NCI-H2227 (cell line): ENCODE data around the gene ZNF609.
"Not testable (repeated sequence)": the region's sequence is repeated elsewhere in the genome, so short reads cannot be mapped to it uniquely, and the experiment has no call there.

Source experiments
- DNase-seq: peaks from one replicate; lab custom pipeline; 2025; ENCODE audit not compliant: unreplicated experiment; lab: John Stamatoyannopoulos, UW

The ZNF609 gene

GRCh38 chr15:64574301-64575017 lies 114.1 kb downstream of the ZNF609 start:
- no peak for DNase-seq

DNA sequence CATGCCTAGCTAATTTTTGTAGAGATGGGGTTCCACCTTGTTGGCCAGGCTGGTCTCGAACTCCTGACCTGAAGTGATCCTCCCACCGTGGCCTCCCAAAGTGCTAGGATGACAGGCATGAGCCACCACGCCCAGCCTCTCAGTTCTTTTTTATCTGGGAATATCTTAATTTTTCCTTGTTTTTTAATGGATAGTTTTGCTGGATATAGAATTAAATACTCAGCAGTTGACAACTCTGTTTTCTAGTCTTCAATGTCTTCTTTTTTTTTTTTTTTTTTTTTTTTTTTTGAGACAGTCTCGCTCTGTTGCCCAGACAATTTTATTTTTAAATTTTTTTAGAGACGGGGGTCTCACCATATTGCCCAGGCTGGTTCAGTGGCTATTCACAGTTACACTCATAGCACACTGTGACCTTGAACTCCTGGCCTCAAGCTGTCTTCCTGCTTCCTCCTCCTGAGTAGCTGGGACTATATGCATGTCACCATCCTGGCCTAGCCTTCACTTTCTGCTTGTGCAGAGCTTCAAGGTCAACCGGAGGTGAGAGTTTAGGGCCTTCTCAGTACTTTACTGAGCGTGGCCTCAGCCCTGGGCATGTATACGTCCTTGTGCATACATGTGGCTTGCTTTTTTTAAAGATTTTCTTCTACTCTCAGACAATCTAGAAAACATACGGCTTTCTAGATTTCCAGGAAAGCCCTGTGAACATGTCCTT lies 120.5 kb downstream of the ZNF609 start:
- no peak for DNase-seq

- no peak for DNase-seq
Measured at GRCh38 chr15:64581408-64581761, 121.0 kb downstream of the ZNF609 start.

GRCh38 chr15:64582202-64582601 lies 121.8 kb downstream of the ZNF609 start:
- DNase-seq = no peak

- DNase-seq = no peak
Measured at GRCh38 chr15:64583519-64583918, 123.1 kb downstream of the ZNF609 start.

DNA sequence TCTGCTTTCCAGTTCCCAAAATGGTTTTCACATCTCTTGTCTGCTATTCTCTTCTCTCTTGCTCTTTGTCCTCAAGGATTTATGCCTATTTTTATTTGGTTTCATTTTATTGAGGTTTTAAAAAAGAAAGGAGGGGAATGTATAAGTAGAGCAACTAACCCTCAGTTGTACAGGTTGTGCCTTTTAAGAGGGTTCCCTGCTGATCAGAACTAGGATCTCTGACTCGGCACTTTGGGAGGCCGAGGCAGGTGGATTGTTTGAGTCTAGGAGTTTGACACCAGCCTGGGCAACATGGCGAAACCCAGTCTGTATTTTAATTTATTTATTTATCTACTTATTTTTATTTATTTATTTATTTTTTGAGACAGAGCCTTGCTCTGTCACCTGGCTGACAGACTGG lies 123.6 kb downstream of the ZNF609 start:
- DNase-seq = no peak

DNA sequence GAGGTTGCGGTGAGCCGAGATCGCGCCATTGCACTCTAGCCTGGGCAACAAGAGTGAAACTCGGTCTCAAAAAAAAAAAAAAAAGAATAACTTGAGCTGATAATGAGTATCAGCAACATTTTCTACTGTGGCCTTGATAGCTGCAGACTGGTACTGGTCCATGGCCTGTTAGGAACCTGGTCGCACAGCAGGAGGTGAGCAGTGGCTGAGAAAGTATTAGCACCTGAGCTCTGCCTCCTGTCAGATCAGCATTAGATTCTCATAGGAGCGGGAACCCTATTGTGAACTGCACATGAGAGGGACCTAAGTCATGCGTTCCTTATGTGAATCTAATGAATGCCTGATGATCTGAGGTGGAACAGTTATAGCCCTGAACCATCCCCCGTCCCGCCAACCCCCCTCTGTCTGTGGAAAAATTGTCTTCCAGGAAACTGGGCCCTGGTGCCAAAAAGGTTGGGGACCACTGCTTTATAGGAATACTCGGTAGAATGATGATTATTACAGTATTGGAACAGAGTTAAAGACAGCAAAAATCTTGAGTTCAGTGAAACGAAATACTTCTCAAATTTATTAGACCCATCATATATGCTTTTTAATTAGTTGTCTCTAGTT lies 126.0 kb downstream of the ZNF609 start:
- DNase-seq = no peak

DNA sequence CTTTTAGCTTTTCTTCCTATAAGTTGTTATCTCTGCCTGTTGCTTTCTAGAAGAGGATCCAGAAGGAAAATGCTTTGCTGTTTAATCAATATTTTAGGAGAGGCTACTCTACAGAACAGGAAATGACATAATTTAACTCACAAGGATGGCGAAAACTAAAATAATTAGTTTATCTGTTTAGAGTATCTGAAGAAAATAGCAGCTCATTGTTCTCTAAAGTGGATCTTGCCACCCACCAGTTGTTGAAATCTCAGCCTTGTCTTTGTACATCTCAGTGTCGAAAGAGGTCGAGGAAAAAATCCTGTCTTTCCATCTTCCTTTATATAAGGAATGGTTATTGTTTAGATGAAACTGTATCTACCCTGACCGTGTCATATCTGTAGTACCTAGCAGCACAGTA lies 126.6 kb downstream of the ZNF609 start:
- no peak for DNase-seq

DNA sequence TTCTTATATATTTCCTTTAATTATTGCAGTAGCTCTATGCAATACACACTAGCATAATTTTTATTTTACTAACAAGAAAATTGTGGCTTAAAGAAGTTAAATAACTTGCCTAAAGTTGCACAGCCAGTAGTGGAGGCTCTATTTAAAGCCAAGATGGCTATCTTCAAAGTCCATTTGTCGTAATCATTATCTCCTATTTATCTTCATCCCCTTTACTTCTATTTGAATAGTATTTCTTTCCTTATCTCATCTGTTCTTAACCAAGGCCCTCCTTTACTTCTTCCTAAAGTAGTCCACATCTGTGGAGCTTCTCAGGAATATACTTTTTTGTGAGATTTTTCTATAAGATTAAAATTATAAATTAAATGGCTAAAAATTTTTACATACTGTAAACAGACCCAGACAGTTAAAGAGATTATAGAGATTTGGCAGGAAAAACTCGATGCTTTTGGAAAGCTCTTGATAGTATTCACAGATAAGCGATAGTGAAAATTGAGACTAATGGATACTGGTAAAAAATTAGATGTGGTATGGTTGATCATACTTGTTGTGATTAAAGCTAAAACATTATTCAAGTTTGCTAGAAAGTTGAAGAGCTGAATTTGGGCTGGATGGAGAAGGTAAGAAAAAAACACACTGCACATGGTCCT lies 129.2 kb downstream of the ZNF609 start:
- no peak for DNase-seq

- not testable (repeated sequence) for DNase-seq
Measured at GRCh38 chr15:64592845-64593244, 132.5 kb downstream of the ZNF609 start.

DNA sequence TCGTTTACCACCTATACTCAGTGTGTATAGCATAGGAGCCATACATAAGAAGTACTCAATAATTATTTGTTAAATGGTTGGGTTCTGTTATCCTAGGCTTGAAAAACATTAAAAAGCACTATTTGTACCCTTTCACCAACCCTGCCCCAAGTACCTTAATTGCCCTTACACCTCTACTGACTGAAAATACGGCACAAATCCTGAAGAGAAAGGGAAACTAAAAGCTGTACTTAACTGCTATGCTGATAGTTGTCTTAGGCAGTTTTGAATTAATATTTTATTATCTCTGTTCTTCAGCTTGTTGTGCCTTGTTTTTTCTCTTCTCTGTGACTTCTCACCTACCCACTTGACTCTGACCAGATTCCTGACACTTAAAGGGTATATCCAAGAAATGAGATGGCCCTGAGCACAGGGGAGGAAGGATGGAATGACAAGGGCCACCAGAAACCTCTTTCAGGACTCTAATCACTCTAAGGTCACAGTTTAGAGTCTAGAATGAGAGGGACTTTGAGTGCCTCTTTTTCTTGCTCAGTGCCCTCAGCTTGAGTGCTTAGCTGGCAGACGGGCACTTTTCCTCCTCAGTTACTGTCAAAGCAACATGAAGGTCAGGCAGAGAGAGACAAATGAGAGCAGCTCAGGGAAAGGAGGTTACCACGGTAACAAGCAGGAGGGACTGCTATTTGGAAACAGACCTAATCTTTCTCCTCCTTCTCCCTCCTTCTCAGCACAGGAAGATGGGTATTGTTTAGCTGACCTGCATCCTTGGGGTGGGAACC lies 136.5 kb downstream of the ZNF609 start:
- peak; percentile 79 for DNase-seq

DNA sequence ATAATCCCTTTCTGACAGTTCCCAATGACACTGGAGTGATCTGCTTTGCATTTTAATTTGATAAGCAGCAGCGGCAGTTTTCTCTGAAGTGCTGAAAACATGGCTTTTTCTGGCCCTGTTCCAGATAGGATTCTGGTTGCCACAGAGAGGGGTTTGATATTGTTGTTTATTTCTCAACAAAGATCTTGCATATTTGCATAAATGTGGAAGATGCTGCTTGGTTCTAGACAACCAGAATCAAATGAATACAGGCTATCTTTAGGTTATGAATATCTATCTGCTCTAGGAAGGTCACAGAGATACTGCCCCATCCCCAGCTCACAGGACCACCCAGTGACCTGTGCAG lies 137.1 kb downstream of the ZNF609 start:
- no peak for DNase-seq

DNA sequence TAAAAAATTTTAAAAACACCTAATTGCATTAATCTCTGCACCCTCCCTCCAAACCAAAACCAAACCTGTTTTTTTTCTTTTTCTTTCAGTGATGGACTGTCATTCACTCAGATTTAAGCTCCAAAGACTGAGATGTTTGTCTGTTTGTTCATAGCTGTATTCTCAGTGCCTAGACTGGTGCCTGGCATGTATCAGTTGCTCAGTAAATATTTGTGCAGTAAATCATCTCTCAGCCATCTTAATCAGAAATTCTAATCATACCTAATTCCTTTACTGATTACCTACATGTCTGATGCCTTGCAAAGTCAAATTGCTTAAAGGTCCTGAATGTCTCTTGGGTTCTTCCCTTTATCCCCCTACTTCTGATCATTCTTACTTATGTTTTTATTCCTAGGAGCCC lies 138.8 kb downstream of the ZNF609 start:
- no peak for DNase-seq

DNA sequence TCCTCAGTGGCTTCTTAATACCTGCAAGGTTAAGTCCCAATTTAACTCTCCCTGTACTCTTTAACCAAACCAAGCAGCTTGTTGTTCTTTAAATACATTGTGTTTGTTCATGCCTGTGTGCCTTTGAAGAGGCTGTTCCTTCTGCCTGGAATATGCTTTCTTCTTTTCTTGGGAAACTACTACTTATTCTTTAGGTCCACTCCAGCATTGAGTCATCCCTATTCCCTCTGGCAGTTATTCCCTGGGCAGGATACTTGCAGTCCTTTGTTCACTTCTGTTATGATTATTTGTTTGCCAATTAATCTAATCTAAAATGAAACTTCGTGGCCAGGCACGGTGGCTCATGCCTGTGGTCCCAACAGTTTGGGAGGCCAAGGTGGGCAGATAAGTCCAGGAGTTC lies 139.3 kb downstream of the ZNF609 start:
- no peak for DNase-seq

DNA sequence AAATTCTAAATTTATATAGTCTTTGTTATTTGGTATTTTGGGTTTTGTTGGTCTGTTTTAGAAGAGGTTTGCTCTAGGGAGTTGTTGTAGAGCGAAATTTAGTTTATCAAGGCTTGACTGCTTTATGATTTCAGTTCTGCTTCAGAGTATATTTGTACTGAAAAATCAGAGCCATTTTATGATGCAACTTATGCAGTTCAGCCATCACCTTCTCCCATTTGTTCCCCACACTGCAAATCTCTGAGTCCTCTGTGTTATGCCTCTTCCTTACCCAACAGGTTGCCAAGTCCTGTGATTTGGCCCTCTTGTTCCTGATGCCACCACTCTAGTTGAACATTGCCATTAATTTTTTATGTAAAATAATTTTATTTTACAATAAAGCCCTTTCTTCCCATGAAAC lies 140.4 kb downstream of the ZNF609 start:
- no peak for DNase-seq

DNA sequence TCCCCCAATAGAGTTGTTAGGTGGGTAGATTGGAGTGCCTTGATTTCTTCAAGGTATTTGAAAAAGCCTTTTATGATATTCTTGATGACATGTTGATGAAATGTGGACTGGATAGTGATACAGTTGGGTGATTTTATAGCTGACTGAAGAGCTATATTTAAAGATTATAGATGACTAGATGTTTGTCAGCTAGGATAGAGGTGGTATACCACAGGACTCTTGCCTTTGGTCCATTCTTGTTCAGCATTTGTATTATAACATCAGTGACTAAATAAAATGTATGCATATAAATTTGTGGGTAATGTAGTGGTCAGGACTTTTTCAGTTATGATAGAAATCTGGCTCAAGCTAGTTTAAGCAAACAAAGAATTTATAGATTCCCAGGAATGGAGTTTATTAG lies 143.9 kb downstream of the ZNF609 start:
- no peak for DNase-seq

GRCh38 chr15:64607416-64607815 lies 147.0 kb downstream of the ZNF609 start:
- not testable (repeated sequence) for DNase-seq

GRCh38 chr15:64610257-64610919 lies 150.0 kb downstream of the ZNF609 start:
- DNase-seq = no peak

- DNase-seq = no peak
Measured at GRCh38 chr15:64611085-64611725, 150.8 kb downstream of the ZNF609 start.

GRCh38 chr15:64614519-64614918 lies 154.1 kb downstream of the ZNF609 start:
- DNase-seq = no peak
